SK-N-MC (cell line): ENCODE results near the gene PCSK2.

ENCODE experiments used
- EZH2 ChIP-seq: fragments of 200-600 bp; sonication (generic); IDR thresholded peaks from one replicate; pipeline ENCODE4 v1.6.1; 2017; ENCODE audit warnings: antibody characterized with exemption
- FOXP2 ChIP-seq: optimal IDR thresholded peaks from 2 replicates; pipeline ENCODE3; 2011; ENCODE audit warnings: mild to moderate bottlenecking, moderate library complexity; ENCODE audit not compliant: insufficient read depth; ENCODE audit errors: extremely low read length, control extremely low read depth
- POLR2AphosphoS5 ChIP-seq: IDR thresholded peaks from 2 replicates; pipeline ENCODE4 v1.6.1; 2012; ENCODE audit warnings: mild to moderate bottlenecking, low read depth, low read length, borderline replicate concordance

- peak; percentile 30; the same call in 1 of the 2 replicates for TF ChIP-seq POLR2AphosphoS5
- TF ChIP-seq EZH2, result no peak
- TF ChIP-seq FOXP2, result no peak
Measured at GRCh38 chr20:17403461-17403860, 176.6 kb downstream of the PCSK2 start.
